MM.1S (cell line): ENCODE data around the gene CHST15.

Source experiments
- DNase-seq: peaks from one replicate; pipeline ENCODE4 v3.0.0-alpha.2; 2015
- H2AFZ ChIP-seq: fragments of 300-600 bp; sonication (generic); 2 replicates; pipeline ENCODE4 v1.6.0; 2016; ENCODE audit warnings: antibody characterized with exemption, low read length
- H3F3A ChIP-seq: fragments of 300-600 bp; sonication (generic); 2 replicates; pipeline ENCODE4 v1.6.1; 2016; ENCODE audit warnings: mild to moderate bottlenecking, antibody characterized with exemption, low read length, moderate library complexity, mixed read lengths; ENCODE audit not compliant: insufficient read depth
- H3K27ac ChIP-seq: fragments of 300-600 bp; sonication (generic); 2 replicates; pipeline ENCODE4 v1.5.1; 2016; ENCODE audit warnings: mild to moderate bottlenecking, low read length
- H3K27me3 ChIP-seq: fragments of 300-600 bp; sonication (generic); replicated peaks from 2 replicates; pipeline ENCODE4 v1.6.0; 2016; ENCODE audit warnings: low read length; ENCODE audit not compliant: insufficient read depth
- H3K36me3 ChIP-seq: fragments of 300-600 bp; sonication (generic); replicated peaks from 2 replicates; pipeline ENCODE4 v1.6.1; 2016; ENCODE audit warnings: mild to moderate bottlenecking, low read length, mixed read lengths; ENCODE audit not compliant: insufficient read depth
- H3K4me1 ChIP-seq: fragments of 300-600 bp; sonication (generic); 2 replicates; pipeline ENCODE4 v1.6.1; 2016; ENCODE audit warnings: low read length, mixed read lengths
- H3K4me2 ChIP-seq: fragments of 300-600 bp; sonication (generic); 2 replicates; pipeline ENCODE4 v1.6.0; 2016; ENCODE audit warnings: low read depth, low read length
- H3K4me3 ChIP-seq: fragments of 300-600 bp; sonication (generic); 2 replicates; pipeline ENCODE4 v1.5.1; 2016; ENCODE audit warnings: low read length, mixed read lengths
- H3K79me2 ChIP-seq: fragments of 300-600 bp; sonication (generic); 2 replicates; pipeline ENCODE4 v1.6.1; 2016; ENCODE audit warnings: mixed run types, low read length, mixed read lengths
- H3K9ac ChIP-seq: fragments of 300-600 bp; sonication (generic); 2 replicates; pipeline ENCODE4 v1.6.1; 2016; ENCODE audit warnings: low read length, mixed read lengths
- H3K9me2 ChIP-seq: fragments of 300-600 bp; sonication (generic); replicated peaks from 2 replicates; pipeline ENCODE4 v1.6.1; 2016; ENCODE audit warnings: mild to moderate bottlenecking, low read length, mixed read lengths; ENCODE audit not compliant: insufficient read depth
- H3K9me3 ChIP-seq: fragments of 300-600 bp; sonication (generic); replicated peaks from 2 replicates; pipeline ENCODE4 v1.6.1; 2016; ENCODE audit warnings: mild to moderate bottlenecking, low read length, mixed read lengths; ENCODE audit not compliant: insufficient read depth
- H4K20me1 ChIP-seq: fragments of 300-600 bp; sonication (generic); 2 replicates; pipeline ENCODE4 v1.6.1; 2016; ENCODE audit warnings: mild to moderate bottlenecking, low read length, moderate library complexity, mixed read lengths; ENCODE audit not compliant: insufficient read depth
- EZH2 ChIP-seq: fragments of 300-600 bp; sonication (generic); optimal IDR thresholded peaks from 2 replicates; pipeline ENCODE3; 2017; ENCODE audit warnings: low read depth, mild to moderate bottlenecking, antibody characterized with exemption, low read length, mixed read lengths
- EZH2phosphoT487 ChIP-seq: fragments of 300-600 bp; sonication (generic); IDR thresholded peaks from 2 replicates; pipeline ENCODE4 v1.6.1; 2018; ENCODE audit warnings: antibody characterized with exemption, low read length
- TF ChIP-seq, protein P1 (sequence below): fragments of 300-600 bp; sonication (generic); IDR thresholded peaks from 2 replicates; pipeline ENCODE4 v1.5.1; 2016; ENCODE audit warnings: antibody characterized with exemption, low read length, mixed read lengths

Gene CHST15

DNA sequence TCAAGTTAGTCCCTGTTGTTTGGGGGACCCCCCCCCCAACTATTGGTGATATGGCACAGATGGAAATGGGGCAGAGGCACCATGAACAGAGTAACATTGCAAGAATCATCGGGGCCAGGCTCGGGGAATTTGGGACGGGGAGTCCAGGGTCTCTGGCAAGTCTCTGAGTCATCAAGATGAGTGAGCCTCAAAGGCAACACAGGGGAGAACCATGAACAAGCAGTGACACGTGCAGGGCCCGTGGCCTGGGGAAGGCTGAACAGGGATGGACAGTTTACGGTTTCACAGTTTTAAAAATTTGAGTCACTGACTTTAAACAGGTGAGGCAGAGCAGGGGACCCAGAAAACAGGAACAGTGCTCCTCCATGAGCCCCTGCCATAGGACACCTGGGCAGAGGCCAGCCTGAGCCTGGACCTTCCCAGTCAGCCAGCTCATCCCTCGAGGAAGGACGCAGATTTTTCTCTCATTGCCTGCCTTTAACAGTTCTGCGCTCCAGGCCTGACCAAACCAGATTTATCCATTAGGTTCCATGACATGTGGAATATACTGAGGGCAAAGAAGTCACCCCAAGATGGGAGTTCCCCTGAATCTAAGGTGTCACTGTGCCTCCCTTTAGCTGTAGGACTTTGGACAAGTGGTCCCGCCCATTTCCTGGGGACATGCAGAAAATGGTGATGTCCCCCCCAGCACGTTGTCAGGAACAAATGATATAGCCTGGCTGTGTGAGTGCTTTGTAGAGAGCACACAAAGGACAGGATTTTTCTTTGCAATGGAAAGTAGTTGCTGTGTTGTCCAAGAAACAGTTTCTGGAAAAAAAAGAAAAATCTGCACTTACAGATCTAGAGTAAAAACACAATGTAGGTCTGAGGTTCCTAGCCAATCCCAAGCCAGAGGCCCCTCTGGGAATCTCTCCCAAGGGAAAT lies 23.8 kb downstream of the CHST15 start:
- peaks cover 74% of the 10 kb centered on the region for H3K79me2 ChIP-seq
- H3F3A ChIP-seq = peaks cover 100% of the 10 kb centered on the region
- H4K20me1 ChIP-seq = no peaks in the 10 kb centered on the region
- TF ChIP-seq, protein P1, sequence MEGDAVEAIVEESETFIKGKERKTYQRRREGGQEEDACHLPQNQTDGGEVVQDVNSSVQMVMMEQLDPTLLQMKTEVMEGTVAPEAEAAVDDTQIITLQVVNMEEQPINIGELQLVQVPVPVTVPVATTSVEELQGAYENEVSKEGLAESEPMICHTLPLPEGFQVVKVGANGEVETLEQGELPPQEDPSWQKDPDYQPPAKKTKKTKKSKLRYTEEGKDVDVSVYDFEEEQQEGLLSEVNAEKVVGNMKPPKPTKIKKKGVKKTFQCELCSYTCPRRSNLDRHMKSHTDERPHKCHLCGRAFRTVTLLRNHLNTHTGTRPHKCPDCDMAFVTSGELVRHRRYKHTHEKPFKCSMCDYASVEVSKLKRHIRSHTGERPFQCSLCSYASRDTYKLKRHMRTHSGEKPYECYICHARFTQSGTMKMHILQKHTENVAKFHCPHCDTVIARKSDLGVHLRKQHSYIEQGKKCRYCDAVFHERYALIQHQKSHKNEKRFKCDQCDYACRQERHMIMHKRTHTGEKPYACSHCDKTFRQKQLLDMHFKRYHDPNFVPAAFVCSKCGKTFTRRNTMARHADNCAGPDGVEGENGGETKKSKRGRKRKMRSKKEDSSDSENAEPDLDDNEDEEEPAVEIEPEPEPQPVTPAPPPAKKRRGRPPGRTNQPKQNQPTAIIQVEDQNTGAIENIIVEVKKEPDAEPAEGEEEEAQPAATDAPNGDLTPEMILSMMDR = no peak
- TF ChIP-seq EZH2 (no peak), EZH2phosphoT487 (no peak)
- peak overlapping the region; percentile 56; the same call in 1 of the 2 replicates for H3K9ac ChIP-seq
- peak overlapping the region; percentile 90 for H3K4me2 ChIP-seq
- no peak overlapping the region for H3K4me3 ChIP-seq
- no peaks in the 10 kb centered on the region for H3K9me2 ChIP-seq
- H3K27ac ChIP-seq = peak overlapping the region; percentile 97
- H3K4me1 ChIP-seq = peaks cover 96% of the 10 kb centered on the region
- H3K27me3 ChIP-seq = no peaks in the 10 kb centered on the region
- peak; percentile 6 for DNase-seq
- H2AFZ ChIP-seq = no peak overlapping the region
- no peaks in the 10 kb centered on the region for H3K36me3 ChIP-seq
- H3K9me3 ChIP-seq = no peaks in the 10 kb centered on the region

DNA sequence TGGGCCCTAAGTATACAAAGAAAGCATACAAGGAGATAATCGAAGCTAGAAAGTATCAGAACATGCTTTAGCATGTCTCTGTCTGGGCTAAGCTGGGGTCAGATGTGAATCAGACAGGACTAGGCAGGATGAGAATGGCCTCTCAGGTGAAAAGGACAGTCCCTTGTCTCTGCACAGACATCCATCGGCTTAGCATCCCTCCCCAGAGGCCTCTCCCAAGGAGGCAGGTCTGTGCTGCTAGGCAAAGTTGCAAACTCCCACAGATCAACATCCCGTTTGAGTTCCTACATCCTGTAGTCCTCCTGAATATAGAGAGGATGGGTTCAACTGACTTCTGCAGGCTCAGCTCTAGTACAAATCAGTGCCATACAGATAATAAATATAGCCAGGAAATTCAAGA lies 24.5 kb downstream of the CHST15 start:
- Histone ChIP-seq H3K9me2 (no peaks in the 10 kb centered on the region), H3K4me3 (peak overlapping the region; percentile 46; the same call in 1 of the 2 replicates), H3K79me2 (peaks cover 67% of the 10 kb centered on the region), H3K27ac (peak overlapping the region; percentile 97), H3F3A (peaks cover 99% of the 10 kb centered on the region), H3K9me3 (no peaks in the 10 kb centered on the region), H3K4me1 (peaks cover 90% of the 10 kb centered on the region), H3K9ac (peak overlapping the region; percentile 56; the same call in 1 of the 2 replicates), H4K20me1 (no peaks in the 10 kb centered on the region), H3K27me3 (no peaks in the 10 kb centered on the region), H2AFZ (no peak overlapping the region), H3K4me2 (peak overlapping the region; percentile 90), H3K36me3 (no peaks in the 10 kb centered on the region)
- TF ChIP-seq EZH2 = no peak
- DNase-seq = no peak

DNA sequence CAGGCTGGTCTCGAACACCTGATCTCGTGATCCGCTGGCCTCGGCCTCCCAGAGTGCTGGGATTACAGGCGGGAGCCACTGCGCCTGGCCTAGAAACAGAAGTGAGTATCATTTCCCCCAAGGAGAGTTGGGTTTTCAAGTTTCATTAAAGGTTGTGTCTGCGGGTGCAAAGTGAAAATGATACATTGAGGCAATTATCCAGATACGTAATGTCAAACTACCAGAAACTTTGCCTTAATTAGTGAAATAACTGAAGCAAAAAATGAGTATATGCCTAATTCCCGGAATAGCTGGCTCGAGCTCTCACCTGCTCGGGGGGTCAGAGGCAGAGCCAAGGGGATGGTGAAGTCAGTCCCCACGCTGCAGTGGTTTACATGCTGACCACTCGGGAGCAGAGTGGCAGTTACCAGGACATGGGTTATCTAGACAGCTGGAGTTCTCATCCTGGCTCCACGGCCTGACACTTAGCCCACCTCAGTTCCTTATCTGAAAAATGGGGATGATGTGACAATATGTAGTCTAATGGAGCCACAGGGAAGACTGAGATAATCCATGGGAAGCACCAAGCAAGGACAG lies 25.5 kb downstream of the CHST15 start:
- Histone ChIP-seq H3K79me2 (peaks cover 64% of the 10 kb centered on the region), H3K27me3 (no peaks in the 10 kb centered on the region), H3K4me3 (peak overlapping the region; percentile 46), H3K27ac (peak overlapping the region; percentile 97), H3F3A (peaks cover 97% of the 10 kb centered on the region), H3K4me1 (peaks cover 88% of the 10 kb centered on the region), H3K4me2 (peak overlapping the region; percentile 90), H3K9me3 (no peaks in the 10 kb centered on the region), H3K9ac (peak overlapping the region; percentile 56), H4K20me1 (no peaks in the 10 kb centered on the region), H3K36me3 (no peaks in the 10 kb centered on the region), H3K9me2 (no peaks in the 10 kb centered on the region), H2AFZ (no peak overlapping the region)
- TF ChIP-seq EZH2 (no peak), EZH2phosphoT487 (no peak)
- TF ChIP-seq, protein P1 = no peak
- peak; percentile 67 for DNase-seq
